ENCODE results near the gene LRRC3.

The LRRC3 gene

DNA sequence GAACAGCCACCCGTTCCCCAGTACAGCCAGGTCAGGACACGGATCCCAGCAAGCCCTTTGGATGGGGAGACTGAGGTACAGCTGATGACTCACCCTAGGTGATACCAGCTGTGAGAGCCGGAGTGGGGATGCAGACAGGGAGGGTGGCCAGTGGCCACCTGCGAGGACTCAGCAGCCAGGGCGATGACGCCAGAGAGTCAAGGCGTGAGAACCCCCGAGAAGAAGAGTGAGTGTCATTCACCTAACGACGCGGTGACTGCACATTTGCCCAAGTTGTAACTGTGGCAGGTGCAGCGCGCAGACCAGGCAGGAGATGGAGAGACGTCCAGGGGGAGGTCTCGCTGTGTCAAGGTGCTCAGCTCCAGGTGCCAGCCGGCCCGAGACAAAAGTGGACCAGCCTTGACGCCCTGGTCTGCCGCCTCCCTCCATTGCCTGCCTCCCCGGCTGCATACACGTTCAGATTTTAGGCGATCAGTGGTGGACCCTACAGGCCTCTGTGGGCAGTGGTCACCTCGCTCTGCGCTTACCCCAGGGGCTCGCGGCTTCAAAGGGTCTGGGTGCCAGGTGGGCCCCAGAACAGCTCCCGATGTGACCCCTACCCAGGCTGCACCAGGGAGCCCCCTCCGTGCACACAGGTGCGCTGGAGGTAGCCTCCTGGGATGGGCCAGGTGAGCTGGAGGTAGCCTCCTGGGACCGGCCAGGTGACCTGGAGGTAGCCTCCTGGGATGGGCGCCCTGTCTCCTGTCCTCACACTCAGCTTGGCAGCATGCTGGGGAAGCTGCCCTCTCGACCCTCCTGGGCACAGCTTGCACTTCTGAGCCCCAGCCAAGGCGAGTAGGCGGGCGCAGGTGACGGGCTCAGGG, 11.9 kb downstream of the LRRC3 start:
- DNase-seq (ENCODE audit: insufficient read length, low spot score), result no peak

DNA sequence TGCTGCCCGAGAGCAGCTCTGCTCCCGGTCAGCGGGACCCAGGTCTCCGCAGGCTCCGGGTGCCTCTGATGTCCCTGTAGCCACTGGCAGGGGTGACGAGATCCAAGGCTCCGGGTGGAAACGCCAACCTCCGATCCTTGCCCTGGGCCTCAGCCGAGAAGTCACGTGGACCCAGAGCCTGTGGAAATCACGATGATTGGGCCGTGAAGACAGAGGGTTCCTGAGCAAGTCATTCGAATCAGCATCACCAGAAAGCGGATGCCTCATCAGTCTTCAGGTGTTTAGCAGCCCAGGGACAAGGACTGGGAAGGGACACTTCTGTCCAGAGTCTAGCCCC, 12.5 kb downstream of the LRRC3 start:
- TF ChIP-seq, protein P1, sequence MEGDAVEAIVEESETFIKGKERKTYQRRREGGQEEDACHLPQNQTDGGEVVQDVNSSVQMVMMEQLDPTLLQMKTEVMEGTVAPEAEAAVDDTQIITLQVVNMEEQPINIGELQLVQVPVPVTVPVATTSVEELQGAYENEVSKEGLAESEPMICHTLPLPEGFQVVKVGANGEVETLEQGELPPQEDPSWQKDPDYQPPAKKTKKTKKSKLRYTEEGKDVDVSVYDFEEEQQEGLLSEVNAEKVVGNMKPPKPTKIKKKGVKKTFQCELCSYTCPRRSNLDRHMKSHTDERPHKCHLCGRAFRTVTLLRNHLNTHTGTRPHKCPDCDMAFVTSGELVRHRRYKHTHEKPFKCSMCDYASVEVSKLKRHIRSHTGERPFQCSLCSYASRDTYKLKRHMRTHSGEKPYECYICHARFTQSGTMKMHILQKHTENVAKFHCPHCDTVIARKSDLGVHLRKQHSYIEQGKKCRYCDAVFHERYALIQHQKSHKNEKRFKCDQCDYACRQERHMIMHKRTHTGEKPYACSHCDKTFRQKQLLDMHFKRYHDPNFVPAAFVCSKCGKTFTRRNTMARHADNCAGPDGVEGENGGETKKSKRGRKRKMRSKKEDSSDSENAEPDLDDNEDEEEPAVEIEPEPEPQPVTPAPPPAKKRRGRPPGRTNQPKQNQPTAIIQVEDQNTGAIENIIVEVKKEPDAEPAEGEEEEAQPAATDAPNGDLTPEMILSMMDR (IDR thresholded peaks at IDR 0.05; ENCODE audit: insufficient read depth, missing control alignments), result no peak
- DNase-seq (ENCODE audit: insufficient read length, low spot score) (no peak), FAIRE-seq (no peak)

More for the DNA sequence above, 11.9 kb downstream of the LRRC3 start:
- FAIRE-seq, result no peak
- TF ChIP-seq, protein P1 (IDR thresholded peaks at IDR 0.05; ENCODE audit: insufficient read depth, missing control alignments), result no peak

DNA sequence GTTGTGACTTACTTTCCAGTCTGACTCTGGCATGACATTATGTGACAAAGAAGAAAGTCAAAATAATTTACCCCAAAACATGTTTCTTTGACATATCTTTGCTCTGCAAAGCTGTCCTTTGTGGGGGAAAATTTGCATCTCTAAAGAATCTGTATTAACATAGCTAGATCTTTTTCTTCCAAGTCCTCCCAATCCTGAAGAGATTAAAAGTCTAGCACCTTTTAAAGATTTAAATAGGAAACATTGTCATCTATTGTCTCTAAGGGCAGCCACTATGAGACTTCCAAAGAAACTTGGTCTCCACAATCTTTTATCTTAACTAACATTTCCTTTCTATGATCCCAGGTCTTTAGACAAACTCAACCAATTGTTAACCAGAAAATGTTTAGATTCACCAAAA, 16.0 kb downstream of the LRRC3 start:
- DNase-seq (ENCODE audit: insufficient read length, low spot score) (no peak), FAIRE-seq (no peak)
- TF ChIP-seq, protein P1 (IDR thresholded peaks at IDR 0.05; ENCODE audit: insufficient read depth, missing control alignments), result no peak

DNA sequence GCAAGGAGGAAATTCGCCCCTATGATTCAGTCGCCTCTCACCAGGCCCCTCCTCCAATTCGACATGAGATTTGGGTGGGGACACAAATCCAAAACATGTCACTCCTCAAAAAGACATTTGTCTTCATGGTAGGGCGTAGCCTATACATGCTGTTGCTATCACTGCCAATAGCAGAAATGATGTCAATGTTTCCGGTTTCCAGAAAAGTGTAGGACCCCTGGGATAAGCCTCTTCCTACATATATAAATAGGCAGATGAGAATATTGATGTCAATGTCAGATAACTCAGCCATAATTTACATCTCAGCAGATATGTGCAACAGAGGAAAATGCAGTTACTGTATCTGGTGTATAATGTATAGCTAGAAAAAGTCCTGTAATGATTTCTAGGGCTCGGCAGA, 16.7 kb downstream of the LRRC3 start:
- TF ChIP-seq, protein P1 (IDR thresholded peaks at IDR 0.05; ENCODE audit: insufficient read depth, missing control alignments), result no peak
- no peak for DNase-seq (ENCODE audit: insufficient read length, low spot score)
- FAIRE-seq, result no peak

DNA sequence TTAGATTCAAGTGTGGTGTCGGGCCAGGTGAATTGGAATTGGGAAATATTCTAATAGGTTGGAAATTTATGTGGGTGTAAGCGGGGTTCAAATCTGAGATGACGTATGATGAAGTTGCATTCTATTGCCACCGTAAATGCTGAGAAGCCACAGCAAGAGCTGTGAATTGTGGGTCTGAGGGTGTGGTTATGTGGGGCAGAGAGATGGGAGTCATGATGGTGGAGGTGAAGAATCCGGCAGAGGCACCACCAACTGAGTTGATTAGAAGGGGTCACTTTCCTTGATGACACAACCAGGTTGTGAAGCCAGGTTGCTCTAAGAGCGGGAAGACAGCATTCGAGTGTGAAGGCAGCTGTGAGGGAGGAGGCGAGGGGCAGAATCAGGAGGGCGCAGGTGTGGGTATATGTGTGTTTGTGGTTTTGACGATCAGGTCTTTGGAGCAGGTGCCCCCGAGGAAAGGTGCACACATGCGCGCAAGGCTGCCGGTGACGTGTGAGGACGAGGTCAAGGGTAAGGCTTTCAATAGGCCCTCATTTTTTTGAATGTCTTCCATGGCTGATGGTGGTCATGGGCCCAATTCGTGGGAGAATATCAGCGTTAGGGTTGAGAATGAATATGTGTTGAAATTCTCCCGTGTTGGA, 18.7 kb downstream of the LRRC3 start:
- FAIRE-seq, result no peak
- no peak for DNase-seq (ENCODE audit: insufficient read length, low spot score)
- TF ChIP-seq, protein P1 (IDR thresholded peaks at IDR 0.05; ENCODE audit: insufficient read depth, missing control alignments), result no peak

DNA sequence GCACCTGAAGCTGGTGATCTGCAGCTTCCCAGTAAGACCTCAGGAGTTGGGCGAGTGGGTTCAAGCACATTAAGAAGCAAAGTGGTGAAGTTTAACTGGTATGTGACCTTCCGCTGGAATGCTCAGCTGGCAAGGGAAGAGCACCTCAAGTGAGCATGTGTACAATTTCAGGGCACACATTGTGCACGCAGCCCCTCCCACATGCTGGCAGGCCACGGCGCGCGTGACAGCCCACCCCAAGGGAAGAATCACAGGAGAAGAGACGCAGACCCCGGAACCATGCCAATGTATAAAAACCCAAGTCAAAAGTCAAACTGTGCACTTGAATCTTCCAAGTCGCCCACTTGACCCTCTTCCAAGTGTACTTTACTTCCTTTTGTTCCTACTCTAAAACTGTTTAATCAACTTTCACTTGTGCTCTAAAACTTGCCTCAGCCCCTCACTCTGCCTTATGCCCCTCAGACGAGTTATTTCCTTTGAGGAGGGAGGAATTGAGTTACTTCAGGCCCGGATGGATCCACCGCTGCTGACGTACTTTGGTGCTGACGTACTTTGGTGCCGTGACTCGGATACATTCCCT, 20.0 kb downstream of the LRRC3 start:
- no peak for DNase-seq (ENCODE audit: insufficient read length, low spot score)
- TF ChIP-seq, protein P1 (IDR thresholded peaks at IDR 0.05; ENCODE audit: insufficient read depth, missing control alignments), result no peak
- no peak for FAIRE-seq
